Heart left ventricle (tissue), 16 donors: ENCODE results near the gene ATP1A4. TPM values are rescaled to one million over a fixed set of nuclear protein-coding genes. Genes with fewer than 3 reads are reported as not detected.

Experiments
- ATAC-seq, 4 donors: fragments of 200-7000 bp; cut with Tn5 transposase; one replicate each; pipeline ENCODE4 v1.9.1; 2020 to 2022; ENCODE audit warnings: moderate library complexity in 4 of 4, mild to moderate bottlenecking in 3 of 4, moderate number of reproducible peaks in 1 of 4
- DNase-seq, 5 donors: peaks; one replicate each; pipeline ENCODE4 v3.0.0-alpha.2; 2020
- H3K27ac ChIP-seq, 12 donors: fragments of 200-600 bp; sonication (generic) in 4 of 12; one replicate each; pipeline versions ENCODE4 v1.5.0 to v1.8.0; 2016 to 2022; ENCODE audit warnings: mild to moderate bottlenecking in 2 of 12
- H3K27me3 ChIP-seq, 9 donors: fragments of 200-600 bp; sonication (generic) in 2 of 9; one replicate each; pipeline versions ENCODE4 v1.5.1 to v1.8.0; 2016 to 2022; ENCODE audit warnings: mild to moderate bottlenecking in 3 of 9
- H3K36me3 ChIP-seq, 9 donors: fragments of 200-600 bp; sonication (generic) in 2 of 9; one replicate each; pipeline versions ENCODE4 v1.5.0 to v1.8.0; 2018 to 2022; ENCODE audit warnings: mild to moderate bottlenecking in 2 of 9
- H3K4me1 ChIP-seq, 12 donors: fragments of 200-600 bp; sonication (generic) in 4 of 12; one replicate each; pipeline versions ENCODE4 v1.5.0 to v1.8.0; 2016 to 2022; ENCODE audit warnings: mild to moderate bottlenecking in 3 of 12
- H3K4me3 ChIP-seq, 12 donors: fragments of 200-600 bp; sonication (generic) in 4 of 12; one replicate each; pipeline versions ENCODE4 v1.5.0 to v1.8.0; 2017 to 2022; ENCODE audit warnings: mild to moderate bottlenecking in 9 of 12, moderate library complexity in 4 of 12
- H3K9me3 ChIP-seq, 12 donors: fragments of 200-600 bp; sonication (generic) in 4 of 12; one replicate each; pipeline versions ENCODE4 v1.5.0 to v1.8.0; 2016 to 2022; ENCODE audit warnings: mild to moderate bottlenecking in 1 of 12
- CTCF ChIP-seq, 12 donors: fragments of 200-600 bp; sonication (generic) in 4 of 12; IDR thresholded peaks; one replicate each; pipeline versions ENCODE4 v1.5.0 to v1.8.0; 2018 to 2022; ENCODE audit warnings: antibody characterized with exemption in 12 of 12, mild to moderate bottlenecking in 5 of 12
- POLR2A ChIP-seq, 2 donors: fragments of 450-650 bp; IDR thresholded peaks; one replicate each; pipeline ENCODE4 v1.6.1; 2017; ENCODE audit warnings: antibody characterized with exemption in 2 of 2, mild to moderate bottlenecking in 2 of 2, moderate library complexity in 2 of 2
- WGBS, 4 donors: extraction: QIAGEN DNeasy Blood & Tissue Kit in 2 of 4; methylation state at CpG; one replicate each; pipeline versions ENCODE4 v1.1.5 to v1.1.7; 2013 to 2018; 5-methylcytosine and 5-hydroxymethylcytosine counted together
- intact Hi-C, 10 donors: fragments of 100-400 bp; cut with DNase I; formaldehyde crosslinking; loops; one replicate each; pipeline versions ENCODE4 v1.11.1 to v1.14.2; 2022
- polyA plus RNA-seq, 2 donors: library from polyadenylated mRNA; stranded (reverse); fragments of 200-250 nt; gene quantifications; one replicate each; pipeline ENCODE4 v1.2.3, GENCODE V29; 2013
- total RNA-seq, 9 donors: library from RNA; depleted of rRNA in 2 of 9; stranded (reverse); fragments of >200 nt in 2 of 9; fragmentation: NEBNext Ultra II Directional in 3 of 9; extraction: Animal tissue kit (Norgen Biotek cat#: 25700) in 3 of 9; gene quantifications; one replicate each; pipeline versions ENCODE4 v1.1.0 to v1.2.4, GENCODE V29; 2016 to 2023
- donor health status: ischemic (EF 13 %, LVEDD 7.1; RV severe dilation, severe dysfunction).
- donor health status: healthy with polysubstance abuse.
- donor health status: DM: no; HTN: yes; CAD: no.
- donor health status: DM: no; HTN: no; CAD: no.
- donor health status: ischemic (EF 25% LVEDD 6.9; RV normal size, moderate dysfunction).
- donor health status: ischemic (EF 25% LVEDD 5.7; RV mildly dilated, moderate dysfunction).
- donor health status: healthy.
- donor health status: DM: yes; HTN: yes; CAD: no.
- donor health status: ischemic (EF 35%, LVEDD 5.7; RV mildly dilated, moderate dysfunction).
- donor health status: nonischemic (EF 11% LVEDD 7.7; RV severe dilation, severe dysfunction).
- donor health status: DM: yes; HTN: yes; CAD: no.
- donor health status: PGD.
- donor health status: ischemic (EF 29% LVEDD 5.4; RV normal size, mild dysfunction).
- donor health status: nonischemic (EF 23%, LVEDD 6.1; RV moderate dilation, normal function).

The ATP1A4 gene
- total and polyA plus RNA-seq, 11 donors: 0.09 to 1.3 (median 0.25) TPM; not detected in 6

- H3K4me3 ChIP-seq: no peak overlapping the region
- TF ChIP-seq CTCF (IDR thresholded peaks at IDR 0.05): no peak
- no peak for TF ChIP-seq POLR2A (IDR thresholded peaks at IDR 0.05)
- no peaks in the 10 kb centered on the region for H3K27me3 ChIP-seq
- peaks cover 21 to 65% (median 57%) of the 10 kb centered on the region in 12 donors for H3K4me1 ChIP-seq
- peak overlapping the region; percentile 16 to 98 (median 90) for H3K27ac ChIP-seq
- H3K9me3 ChIP-seq: no peaks in the 10 kb centered on the region
- peak; percentile 68 to 82 (median 75) for DNase-seq
- ATAC-seq: peak; percentile 67 to 82 (median 79)
- intact Hi-C loops: loop anchor here in 3 of 10 donors (5.0 kb wide), 3 partner anchors 33 to 48 kb away; no protein-coding TSS in a partner anchor
- peaks cover 0 to 76% (median 38%) of the 10 kb centered on the region in 9 donors for H3K36me3 ChIP-seq
- WGBS, 4 donors: 24 to 34% (median 31%) methylated on average over 7 of the region's 7 CpGs
Observed at GRCh38 chr1:160209321-160210046, 58.1 kb downstream of the ATP1A4 start.

GRCh38 chr1:160210561-160210960 is 59.2 kb downstream of the ATP1A4 start:
- TF ChIP-seq POLR2A (IDR thresholded peaks at IDR 0.05): no peak
- TF ChIP-seq CTCF (IDR thresholded peaks at IDR 0.05): no peak
- no peaks in the 10 kb centered on the region for H3K27me3 ChIP-seq
- DNase-seq (no peak), ATAC-seq (no peak)
- H3K27ac ChIP-seq: peak overlapping the region in 11 of 12 donors; percentile 4 to 98 (median 89)
- H3K4me1 ChIP-seq: peaks cover 18 to 62% (median 52%) of the 10 kb centered on the region in 12 donors
- intact Hi-C loops: loop anchor here in 1 of 10 donors (5.0 kb wide), 1 partner anchor 37 kb away; no protein-coding TSS in a partner anchor
- 41 to 51% (median 45%) methylated on average over 5 of the region's 5 CpGs for WGBS, 4 donors
- H3K9me3 ChIP-seq: no peaks in the 10 kb centered on the region
- H3K36me3 ChIP-seq: peaks cover 0 to 86% (median 49%) of the 10 kb centered on the region in 9 donors
- no peak overlapping the region for H3K4me3 ChIP-seq

- DNase-seq: no peak
- ATAC-seq: no peak
- 75 to 80% (median 78%) methylated on average over 10 of the region's 10 CpGs for WGBS, 4 donors
- no peaks in the 10 kb centered on the region for H3K27me3 ChIP-seq
- no peaks in the 10 kb centered on the region for H3K9me3 ChIP-seq
- no peak for TF ChIP-seq POLR2A (IDR thresholded peaks at IDR 0.05)
- TF ChIP-seq CTCF (IDR thresholded peaks at IDR 0.05): no peak
- H3K4me1 ChIP-seq: peaks cover 16 to 61% (median 49%) of the 10 kb centered on the region in 12 donors
- no peak overlapping the region for H3K4me3 ChIP-seq
- H3K27ac ChIP-seq: peak overlapping the region in 5 of 12 donors; percentile 89 to 98 (median 93)
- intact Hi-C loops: loop anchor here in 1 of 10 donors (5.0 kb wide), 1 partner anchor 36 kb away; no protein-coding TSS in a partner anchor
- peaks cover 0 to 93% (median 55%) of the 10 kb centered on the region in 9 donors for H3K36me3 ChIP-seq
Observed at GRCh38 chr1:160211046-160211790, 59.8 kb downstream of the ATP1A4 start.
